ENCODE results near the gene B3GNT8.
"Not testable (repeated sequence)": the region's sequence is repeated elsewhere in the genome, so short reads cannot be mapped to it uniquely, and the experiment has no call there.

Gene B3GNT8

GRCh38 chr19:41426952-41427646 is at the start of gene B3GNT8:
Gene B3GNT8, minus strand, starts transcription at chr19:41427374. Its CDS starts 596 bp downstream, at chr19:41426778.
- DNase-seq = no peak

- no peak for DNase-seq
Measured at GRCh38 chr19:41476583-41476982, 49.4 kb upstream of the B3GNT8 start.

- not testable (repeated sequence) for DNase-seq
Measured at GRCh38 chr19:41463257-41464256, 36.4 kb upstream of the B3GNT8 start.

- no peak for DNase-seq
Measured at GRCh38 chr19:41462497-41462896, 35.3 kb upstream of the B3GNT8 start.

GRCh38 chr19:41457241-41457640 is 30.1 kb upstream of the B3GNT8 start:
- DNase-seq = no peak

- DNase-seq = peak; percentile 14
Measured at GRCh38 chr19:41456342-41456918, 29.3 kb upstream of the B3GNT8 start.

- DNase-seq = no peak
Measured at GRCh38 chr19:41455936-41456335, 28.8 kb upstream of the B3GNT8 start.

GRCh38 chr19:41452584-41453275 is 25.6 kb upstream of the B3GNT8 start:
- no peak for DNase-seq

GRCh38 chr19:41449865-41450178 is 22.6 kb upstream of the B3GNT8 start:
- no peak for DNase-seq

- DNase-seq = peak; percentile 40
Measured at GRCh38 chr19:41449079-41449864, 22.1 kb upstream of the B3GNT8 start.

- DNase-seq = no peak
Measured at GRCh38 chr19:41447732-41448332, 20.7 kb upstream of the B3GNT8 start.

GRCh38 chr19:41445575-41445974 is 18.4 kb upstream of the B3GNT8 start:
- DNase-seq = no peak

GRCh38 chr19:41443813-41444455 is 16.8 kb upstream of the B3GNT8 start:
- no peak for DNase-seq

- DNase-seq = no peak
Measured at GRCh38 chr19:41442473-41443355, 15.5 kb upstream of the B3GNT8 start, which contains the start of gene ERICH4. Gene ERICH4, plus strand, starts transcription at chr19:41443156. Its CDS starts 14 bp downstream, at chr19:41443170.

GRCh38 chr19:41441321-41441945 is 14.3 kb upstream of the B3GNT8 start:
- DNase-seq = no peak

- DNase-seq = peak; percentile 98
Measured at GRCh38 chr19:41439441-41440222, 12.5 kb upstream of the B3GNT8 start, which contains the start of gene DMAC2. Gene DMAC2, minus strand, starts transcription at chr19:41439912. Its CDS starts 13 bp downstream, at chr19:41439899.

- no peak for DNase-seq
Measured at GRCh38 chr19:41437944-41438574, 10.9 kb upstream of the B3GNT8 start.

GRCh38 chr19:41436674-41436951 is 9.4 kb upstream of the B3GNT8 start:
- no peak for DNase-seq

Measured in HCEC 1CT (cell line).